Esophagus muscularis mucosa (tissue), 4 donors: ENCODE results near the gene ZC2HC1B. TPM values are rescaled to one million over a fixed set of nuclear protein-coding genes. Genes with fewer than 3 reads are reported as not detected.

ENCODE experiments used
- DNase-seq: peaks from one replicate; pipeline ENCODE4 v3.0.0-alpha.2; 2017; ENCODE audit errors: extremely low spot score
- H3K27ac ChIP-seq, 4 donors: fragments of 200-600 bp; sonication (generic); replicated peaks in 1 of 4; 1 replicate in 3 of 4; 2 replicates in 1 of 4; pipeline ENCODE4 v1.5.1; 2016 to 2019; ENCODE audit warnings: mild to moderate bottlenecking in 1 of 4
- H3K27me3 ChIP-seq, 4 donors: fragments of 200-600 bp; sonication (generic); one replicate each; pipeline versions ENCODE4 v1.5.1 to v1.6.0; 2016 to 2019
- H3K36me3 ChIP-seq, 4 donors: fragments of 200-600 bp; sonication (generic); one replicate each; pipeline ENCODE4 v1.5.1; 2016 to 2019
- H3K4me1 ChIP-seq, 4 donors: fragments of 200-600 bp; sonication (generic); one replicate each; pipeline ENCODE4 v1.5.1; 2016 to 2019
- H3K4me3 ChIP-seq, 4 donors: fragments of 200-600 bp; sonication (generic); 1 replicate in 2 of 4; 2 replicates in 2 of 4; pipeline ENCODE4 v1.5.1; 2016 to 2019; ENCODE audit warnings: mild to moderate bottlenecking in 4 of 4, moderate library complexity in 1 of 4
- H3K9me3 ChIP-seq, 4 donors: fragments of 200-600 bp; sonication (generic); 1 replicate in 3 of 4; 2 replicates in 1 of 4; pipeline ENCODE4 v1.5.1; 2016 to 2019
- EP300 ChIP-seq: sonication (generic); formaldehyde crosslinking; IDR thresholded peaks from one replicate; pipeline ENCODE4 v1.6.1; 2017; ENCODE audit warnings: antibody characterized with exemption
- POLR2A ChIP-seq: fragments of 450-650 bp; IDR thresholded peaks from one replicate; pipeline ENCODE4 v1.6.1; 2017; ENCODE audit warnings: antibody characterized with exemption, moderate library complexity, mild to moderate bottlenecking, low read depth
- POLR2AphosphoS5 ChIP-seq, 2 donors: sonication (generic); formaldehyde crosslinking; IDR thresholded peaks; one replicate each; pipeline ENCODE4 v1.6.1; 2017; ENCODE audit warnings: antibody characterized with exemption in 2 of 2
- WGBS: methylation state at CpG from one replicate; pipeline ENCODE4 v1.1.5; 2018; 5-methylcytosine and 5-hydroxymethylcytosine counted together
- intact Hi-C: fragments of 100-400 bp; cut with DNase I; formaldehyde crosslinking; loops from one replicate; pipeline ENCODE4 v1.15.1; 2023
- total RNA-seq, 4 donors: library from RNA; depleted of rRNA; stranded (reverse); fragments of >200 nt; gene quantifications; one replicate each; pipeline versions ENCODE4 v1.1.0 to v1.2.1, GENCODE V29; 2016
- TF ChIP-seq, protein P1 (sequence below), 3 experiments: fragments of 200-600 bp in 2 of 3; fragments of 450-650 bp in 1 of 3; sonication (generic) in 2 of 3; IDR thresholded peaks; one replicate each; pipeline ENCODE4 v1.5.1; 2017 to 2019; ENCODE audit warnings: antibody characterized with exemption in 3 of 3, mild to moderate bottlenecking in 2 of 3, moderate library complexity in 1 of 3

Gene ZC2HC1B
- total RNA-seq, 4 donors from 2014 or later, result not detected

DNA sequence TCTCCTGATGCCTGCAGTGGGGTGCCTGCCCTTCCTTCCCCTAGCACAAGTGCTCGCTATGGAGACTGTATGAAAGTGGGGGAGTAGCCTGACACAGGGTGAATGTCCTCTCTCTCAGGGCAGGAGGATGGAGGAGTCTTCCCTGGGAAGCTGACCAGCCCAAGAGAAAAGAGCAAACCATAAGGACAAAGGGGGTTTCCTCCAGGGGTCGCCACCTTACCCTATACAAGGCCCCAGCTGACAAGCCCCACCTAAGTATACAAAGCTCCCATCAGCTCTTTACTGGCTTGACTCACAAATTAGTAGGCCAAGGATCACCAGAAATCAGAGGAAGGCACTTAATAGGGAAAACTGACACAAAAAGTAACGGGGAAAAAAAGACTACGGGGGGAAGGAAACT, 89.6 kb downstream of the ZC2HC1B start:
- no peak overlapping the region for H3K27ac ChIP-seq
- H3K4me3 ChIP-seq, result no peak overlapping the region
- intact Hi-C loops, result no loop called here
- TF ChIP-seq EP300, result no peak
- TF ChIP-seq, protein P1, sequence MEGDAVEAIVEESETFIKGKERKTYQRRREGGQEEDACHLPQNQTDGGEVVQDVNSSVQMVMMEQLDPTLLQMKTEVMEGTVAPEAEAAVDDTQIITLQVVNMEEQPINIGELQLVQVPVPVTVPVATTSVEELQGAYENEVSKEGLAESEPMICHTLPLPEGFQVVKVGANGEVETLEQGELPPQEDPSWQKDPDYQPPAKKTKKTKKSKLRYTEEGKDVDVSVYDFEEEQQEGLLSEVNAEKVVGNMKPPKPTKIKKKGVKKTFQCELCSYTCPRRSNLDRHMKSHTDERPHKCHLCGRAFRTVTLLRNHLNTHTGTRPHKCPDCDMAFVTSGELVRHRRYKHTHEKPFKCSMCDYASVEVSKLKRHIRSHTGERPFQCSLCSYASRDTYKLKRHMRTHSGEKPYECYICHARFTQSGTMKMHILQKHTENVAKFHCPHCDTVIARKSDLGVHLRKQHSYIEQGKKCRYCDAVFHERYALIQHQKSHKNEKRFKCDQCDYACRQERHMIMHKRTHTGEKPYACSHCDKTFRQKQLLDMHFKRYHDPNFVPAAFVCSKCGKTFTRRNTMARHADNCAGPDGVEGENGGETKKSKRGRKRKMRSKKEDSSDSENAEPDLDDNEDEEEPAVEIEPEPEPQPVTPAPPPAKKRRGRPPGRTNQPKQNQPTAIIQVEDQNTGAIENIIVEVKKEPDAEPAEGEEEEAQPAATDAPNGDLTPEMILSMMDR (IDR thresholded peaks at IDR 0.05), result no peak
- no peak for TF ChIP-seq POLR2A
- TF ChIP-seq POLR2AphosphoS5 (IDR thresholded peaks at IDR 0.05), result no peak
- no peak for DNase-seq
- H3K4me1 ChIP-seq, result peaks cover 0 to 4% (median 0%) of the 10 kb centered on the region in 4 donors
- no peaks in the 10 kb centered on the region for H3K27me3 ChIP-seq
- no peaks in the 10 kb centered on the region for H3K9me3 ChIP-seq
- 88% methylated on average over 4 of the region's 4 CpGs for WGBS
- H3K36me3 ChIP-seq, result no peaks in the 10 kb centered on the region

DNA sequence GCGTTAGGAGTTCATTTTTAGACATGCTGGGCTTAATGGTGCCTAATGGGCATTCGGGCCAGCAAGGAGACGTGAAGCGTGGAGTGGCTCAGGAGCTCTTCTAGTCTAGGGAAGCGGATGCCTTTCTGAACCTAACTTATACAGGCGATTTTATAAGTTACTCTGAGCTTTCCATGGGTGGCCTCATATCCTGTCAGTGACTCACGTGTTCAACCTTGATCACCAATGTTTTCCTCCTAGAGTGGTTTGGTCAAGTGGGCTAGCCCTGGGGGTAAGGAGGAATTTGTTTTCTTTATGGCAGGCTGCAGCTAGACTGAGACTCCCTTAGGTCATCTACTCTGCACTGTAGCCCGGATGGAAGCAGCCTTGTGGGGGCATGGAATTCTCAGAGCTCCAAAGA, 91.7 kb downstream of the ZC2HC1B start:
- no peaks in the 10 kb centered on the region for H3K36me3 ChIP-seq
- H3K27ac ChIP-seq, result no peak overlapping the region
- H3K4me1 ChIP-seq, result peaks cover 0 to 4% (median 0%) of the 10 kb centered on the region in 4 donors
- no peak for DNase-seq
- no peaks in the 10 kb centered on the region for H3K9me3 ChIP-seq
- intact Hi-C loops, result no loop called here
- no peaks in the 10 kb centered on the region for H3K27me3 ChIP-seq
- TF ChIP-seq POLR2AphosphoS5 (IDR thresholded peaks at IDR 0.05) (no peak), EP300 (no peak), POLR2A (no peak)
- TF ChIP-seq, protein P1 (IDR thresholded peaks at IDR 0.05), result no peak
- 92% methylated on average over 8 of the region's 8 CpGs for WGBS
- H3K4me3 ChIP-seq, result no peak overlapping the region

DNA sequence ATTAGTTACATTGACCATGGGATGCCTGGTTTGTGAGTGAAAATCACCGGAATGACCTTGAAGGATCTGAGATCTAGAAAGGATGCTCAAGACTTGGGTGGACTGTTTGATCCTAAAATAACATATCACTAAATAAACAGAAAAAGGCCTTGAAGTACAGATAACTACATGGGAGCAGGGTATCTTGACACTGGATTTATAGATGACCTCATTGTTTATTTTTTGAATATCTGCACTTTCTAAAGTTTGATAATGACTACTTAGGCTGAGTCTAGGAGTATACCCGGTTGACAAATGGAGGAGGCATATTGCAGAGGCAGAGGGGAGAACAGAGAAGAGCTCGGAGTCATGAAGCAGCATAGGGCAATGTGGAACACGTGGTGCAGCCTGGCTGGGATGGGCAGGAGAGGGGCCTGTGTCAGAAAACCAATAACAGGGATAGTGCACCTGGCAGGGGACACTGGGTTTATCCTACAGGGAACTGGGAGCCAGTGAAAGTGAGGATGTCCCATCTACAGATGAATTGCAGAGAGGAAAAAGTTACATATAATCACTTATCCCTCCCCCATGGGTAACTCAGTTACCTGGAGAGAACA, 93.5 kb downstream of the ZC2HC1B start:
- intact Hi-C loops, result no loop called here
- no peak overlapping the region for H3K4me3 ChIP-seq
- no peaks in the 10 kb centered on the region for H3K27me3 ChIP-seq
- TF ChIP-seq POLR2A (no peak), EP300 (no peak), POLR2AphosphoS5 (IDR thresholded peaks at IDR 0.05) (no peak)
- TF ChIP-seq, protein P1 (IDR thresholded peaks at IDR 0.05), result no peak
- 74% methylated on average over 4 of the region's 4 CpGs for WGBS
- no peaks in the 10 kb centered on the region for H3K9me3 ChIP-seq
- DNase-seq, result no peak
- no peaks in the 10 kb centered on the region for H3K36me3 ChIP-seq
- H3K27ac ChIP-seq, result no peak overlapping the region
- H3K4me1 ChIP-seq, result peaks cover 2 to 12% (median 7%) of the 10 kb centered on the region in 4 donors

DNA sequence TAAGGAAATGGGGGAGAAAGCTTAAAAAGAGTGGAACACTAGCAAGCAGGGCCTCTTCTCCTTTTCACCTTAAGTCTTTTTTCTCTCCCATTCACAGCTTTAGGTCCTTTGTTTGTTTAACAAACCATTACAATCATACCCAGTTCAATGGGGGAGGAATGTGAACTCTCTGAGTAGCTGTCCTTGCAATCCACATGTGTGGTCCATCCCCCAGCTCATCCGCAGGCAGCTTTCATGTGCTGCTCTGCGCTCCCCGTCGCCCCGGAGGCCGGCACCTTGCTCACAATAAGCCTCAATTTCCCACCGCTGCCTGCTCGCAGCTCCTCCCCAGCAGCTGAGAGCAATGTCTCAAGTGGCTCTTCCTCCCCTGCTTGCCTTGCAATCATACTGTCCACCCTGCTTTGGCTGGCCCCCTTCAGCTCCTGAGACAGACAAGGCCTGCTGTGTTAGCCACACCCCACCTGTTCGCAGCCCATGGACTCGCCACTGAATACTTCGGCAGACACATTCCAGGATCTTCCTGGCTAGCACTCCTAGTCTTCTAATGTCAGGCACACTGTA, 94.6 kb downstream of the ZC2HC1B start:
- H3K4me3 ChIP-seq, result no peak overlapping the region
- WGBS, result 71% methylated on average over 11 of the region's 11 CpGs
- H3K27me3 ChIP-seq, result no peaks in the 10 kb centered on the region
- H3K36me3 ChIP-seq, result no peaks in the 10 kb centered on the region
- TF ChIP-seq POLR2A, result no peak
- no peak for TF ChIP-seq EP300
- TF ChIP-seq, protein P1 (IDR thresholded peaks at IDR 0.05), result no peak
- no peak for TF ChIP-seq POLR2AphosphoS5 (IDR thresholded peaks at IDR 0.05)
- H3K9me3 ChIP-seq, result no peaks in the 10 kb centered on the region
- H3K4me1 ChIP-seq, result peaks cover 3 to 13% (median 9%) of the 10 kb centered on the region in 4 donors
- intact Hi-C loops, result no loop called here
- DNase-seq, result no peak
- H3K27ac ChIP-seq, result no peak overlapping the region

DNA sequence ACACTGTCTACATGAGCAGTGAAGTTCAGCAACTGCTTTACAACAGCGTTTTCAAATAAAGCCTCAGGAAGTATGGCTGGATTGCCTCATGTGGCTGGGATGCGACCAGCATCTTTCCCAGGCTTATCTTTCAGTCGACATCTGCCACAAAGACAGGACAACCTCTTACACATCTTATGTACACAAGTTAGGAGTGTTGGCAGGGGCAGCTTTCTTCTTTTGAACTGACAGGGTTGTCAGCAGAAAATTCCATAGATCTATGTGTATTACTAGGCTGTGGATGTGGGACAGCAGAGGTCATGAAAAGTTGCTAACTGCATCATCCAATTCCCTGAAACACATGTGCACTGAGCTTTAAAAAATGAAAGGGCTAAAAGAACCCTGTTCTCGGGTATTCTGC, 95.7 kb downstream of the ZC2HC1B start:
- intact Hi-C loops, result no loop called here
- WGBS, result 66% methylated on average over 4 of the region's 4 CpGs
- H3K4me1 ChIP-seq, result peaks cover 8 to 19% (median 11%) of the 10 kb centered on the region in 4 donors
- DNase-seq, result no peak
- H3K27ac ChIP-seq, result no peak overlapping the region
- H3K27me3 ChIP-seq, result no peaks in the 10 kb centered on the region
- H3K36me3 ChIP-seq, result no peaks in the 10 kb centered on the region
- TF ChIP-seq POLR2AphosphoS5 (IDR thresholded peaks at IDR 0.05), result no peak
- TF ChIP-seq, protein P1 (IDR thresholded peaks at IDR 0.05), result no peak
- TF ChIP-seq POLR2A, result no peak
- no peak for TF ChIP-seq EP300
- no peak overlapping the region for H3K4me3 ChIP-seq
- no peaks in the 10 kb centered on the region for H3K9me3 ChIP-seq
